ENCODE measurements around the gene PTPRN2. TPM values are rescaled to one million over a fixed set of nuclear protein-coding genes. Genes with fewer than 3 reads are reported as not detected.

PTPRN2 gene
- total and polyA plus RNA-seq, 9 of the 15 experiments (the other 6 are each of a cell fraction or from before 2014, with no cell fraction given), result not detected

GRCh38 chr7:158539711-158540146, 47.9 kb downstream of the PTPRN2 start:
- no peak overlapping the region for H3K27ac ChIP-seq (ENCODE audit: extremely low read depth, low read depth, low read length)
- FAIRE-seq, result no peak
- TF ChIP-seq SAP30 (IDR thresholded peaks at IDR 0.05; ENCODE audit: borderline replicate concordance, insufficient read depth, low read depth, low read length, poor library complexity, severe bottlenecking) (no peak), ZNF282 (CRISPR knock-in tag; IDR thresholded peaks at IDR 0.05) (no peak), ILK (tag; IDR thresholded peaks at IDR 0.05; ENCODE audit: borderline replicate concordance, low read depth) (no peak), ZFX (CRISPR knock-in tag; IDR thresholded peaks at IDR 0.05) (no peak), ZKSCAN8 (CRISPR knock-in tag; IDR thresholded peaks at IDR 0.05) (no peak), ZNF398 (CRISPR knock-in tag; IDR thresholded peaks at IDR 0.05) (no peak), ZNF561 (CRISPR knock-in tag; conservative IDR thresholded peaks at IDR 0.05) (no peak), IFI16 (CRISPR knock-in tag; IDR thresholded peaks at IDR 0.05) (no peak), HES1 (IDR thresholded peaks at IDR 0.05; ENCODE audit: low read depth) (no peak), MCM5 (IDR thresholded peaks at IDR 0.05; ENCODE audit: low read depth) (no peak), ATF2 (CRISPR knock-in tag; IDR thresholded peaks at IDR 0.05) (no peak), ZNF444 (CRISPR knock-in tag; IDR thresholded peaks at IDR 0.05) (no peak), TGIF2 (CRISPR knock-in tag; IDR thresholded peaks at IDR 0.05) (no peak), ZNF324 (CRISPR knock-in tag; IDR thresholded peaks at IDR 0.05) (no peak), SMAD1 (IDR thresholded peaks at IDR 0.05; ENCODE audit: low read depth, low read length, partially characterized antibody) (no peak), ZNF263 (CRISPR knock-in tag; IDR thresholded peaks at IDR 0.05; ENCODE audit: borderline replicate concordance) (no peak), MBD2 (IDR thresholded peaks at IDR 0.05; ENCODE audit: borderline replicate concordance, low read depth) (no peak), ZNF584 (CRISPR knock-in tag; IDR thresholded peaks at IDR 0.05; ENCODE audit: low read depth) (no peak)
- H3K4me1 ChIP-seq (replicated peaks in 1 of 2; ENCODE audit: control insufficient read depth in 2 of 2, insufficient read depth in 2 of 2, low read length in 2 of 2), result peaks cover 0 to 4% of the 10 kb centered on the region in 2 experiments; a peak in 1 of 5 replicates
- intact Hi-C loops (cut with micrococcal nuclease) (no loop called here), in situ Hi-C loops (cut with MboI) (no loop called here)
- H3K9me1 ChIP-seq (ENCODE audit: control insufficient read depth, insufficient read depth, low read length), result no peaks in the 10 kb centered on the region
- no peaks in the 10 kb centered on the region for H3K9me3 ChIP-seq (replicated peaks; ENCODE audit: control insufficient read depth, insufficient read depth, low read depth, low read length)
- 2% methylated on average over 12 of the region's 12 CpGs for WGBS (ENCODE audit: insufficient coverage, low coverage, missing lambda C conversion rate)
- H3K4me3 ChIP-seq, result no peak overlapping the region
- no peaks in the 10 kb centered on the region for H3K79me2 ChIP-seq (ENCODE audit: control insufficient read depth, insufficient read depth, low read length)
- no peaks in the 10 kb centered on the region for H3K36me3 ChIP-seq (ENCODE audit: control insufficient read depth, insufficient read depth, low read length)
- peaks cover 50 to 81% of the 10 kb centered on the region in 2 experiments for H3K27me3 ChIP-seq (ENCODE audit: control insufficient read depth in 2 of 2, insufficient read depth in 2 of 2, low read length in 2 of 2)
- no peak for DNase-seq (ENCODE audit: extremely low read depth in 1 of 4, low spot score in 3 of 4)
- POLR2A ChIA-PET, result interaction anchor here (0.6 kb wide), 2 partner anchors 44 to 50 kb away, joined by 3 to 4 read pairs; no protein-coding TSS in a partner anchor
- H3K9ac ChIP-seq (ENCODE audit: insufficient read depth in 1 of 2, low read depth in 2 of 2, low read length in 2 of 2), result peak overlapping the region in 1 of 2 experiments; percentile 15; a peak in 1 of 4 replicates
- peak; percentile 15; the same call in 2 of the 3 replicates for ATAC-seq
- peaks cover 6% of the 10 kb centered on the region; the same call in 1 of the 2 replicates for H4K20me1 ChIP-seq (replicated peaks; ENCODE audit: control insufficient read depth, insufficient read depth, low read length)
- no peak overlapping the region for H3K4me2 ChIP-seq (ENCODE audit: insufficient read depth, low read length)
- BruUV-seq (replicated peaks), result no TSS peak
- CTCF ChIA-PET (ENCODE audit: low intra/inter-chr PET ratio), result no interaction called here
- H2AFZ ChIP-seq (ENCODE audit: low read depth, low read length), result no peak overlapping the region
